C4-2B (cell line): ENCODE data around the gene ZBTB40.

ENCODE experiments used
- H3K27ac ChIP-seq: fragments of 450-650 bp; 2 replicates; pipeline ENCODE4 v1.5.1; 2017
- ZFX ChIP-seq: fragments of 450-650 bp; IDR thresholded peaks from 2 replicates; pipeline ENCODE4 v1.6.1; 2017
- TF ChIP-seq, protein P1 (sequence below): fragments of 450-650 bp; conservative IDR thresholded peaks from 2 replicates; pipeline ENCODE4 v1.5.1; 2017; ENCODE audit warnings: mild to moderate bottlenecking

ZBTB40 gene

DNA sequence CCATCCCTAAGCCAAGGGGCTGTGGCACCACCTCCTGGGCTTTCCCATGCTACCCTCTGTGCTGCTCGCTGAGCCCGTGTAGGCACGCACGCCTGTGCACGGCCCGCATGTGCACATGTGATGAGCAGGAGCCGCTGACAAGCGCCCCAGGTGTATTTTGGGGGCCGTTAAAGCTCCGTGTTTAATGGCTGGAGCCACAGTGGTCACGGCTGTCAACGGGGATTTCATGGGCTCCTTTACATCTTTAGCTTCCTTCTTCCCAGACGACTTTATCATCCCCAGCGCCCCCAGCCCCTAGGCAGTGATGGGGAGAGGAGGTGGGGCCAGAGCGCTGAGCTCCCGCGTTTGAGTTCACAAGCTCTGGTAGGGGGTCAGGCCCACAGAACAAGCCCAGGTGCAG is 99.9 kb downstream of the ZBTB40 start:
- no peak overlapping the region for H3K27ac ChIP-seq
- TF ChIP-seq ZFX, result no peak
- TF ChIP-seq, protein P1, sequence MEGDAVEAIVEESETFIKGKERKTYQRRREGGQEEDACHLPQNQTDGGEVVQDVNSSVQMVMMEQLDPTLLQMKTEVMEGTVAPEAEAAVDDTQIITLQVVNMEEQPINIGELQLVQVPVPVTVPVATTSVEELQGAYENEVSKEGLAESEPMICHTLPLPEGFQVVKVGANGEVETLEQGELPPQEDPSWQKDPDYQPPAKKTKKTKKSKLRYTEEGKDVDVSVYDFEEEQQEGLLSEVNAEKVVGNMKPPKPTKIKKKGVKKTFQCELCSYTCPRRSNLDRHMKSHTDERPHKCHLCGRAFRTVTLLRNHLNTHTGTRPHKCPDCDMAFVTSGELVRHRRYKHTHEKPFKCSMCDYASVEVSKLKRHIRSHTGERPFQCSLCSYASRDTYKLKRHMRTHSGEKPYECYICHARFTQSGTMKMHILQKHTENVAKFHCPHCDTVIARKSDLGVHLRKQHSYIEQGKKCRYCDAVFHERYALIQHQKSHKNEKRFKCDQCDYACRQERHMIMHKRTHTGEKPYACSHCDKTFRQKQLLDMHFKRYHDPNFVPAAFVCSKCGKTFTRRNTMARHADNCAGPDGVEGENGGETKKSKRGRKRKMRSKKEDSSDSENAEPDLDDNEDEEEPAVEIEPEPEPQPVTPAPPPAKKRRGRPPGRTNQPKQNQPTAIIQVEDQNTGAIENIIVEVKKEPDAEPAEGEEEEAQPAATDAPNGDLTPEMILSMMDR, result no peak

DNA sequence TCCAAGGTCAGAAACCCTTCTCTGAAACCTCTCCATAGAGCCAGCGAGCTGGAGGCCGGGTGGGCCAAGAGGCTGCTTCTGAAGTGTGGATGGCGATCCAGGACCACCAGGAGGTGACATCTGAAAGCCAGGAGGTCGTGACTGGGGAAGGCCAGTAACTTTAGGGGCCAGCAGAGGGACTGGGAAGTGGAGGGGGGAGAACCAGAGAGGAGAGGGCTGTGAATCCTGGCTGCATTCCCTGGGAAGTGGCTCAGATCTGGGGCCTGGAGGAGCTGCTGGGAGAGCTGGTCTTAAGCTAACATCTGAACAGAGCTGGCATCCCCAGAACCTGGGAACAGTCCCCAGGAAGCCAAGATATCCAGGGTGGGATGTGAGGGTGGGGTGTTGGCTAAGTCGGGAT is 100.4 kb downstream of the ZBTB40 start:
- TF ChIP-seq ZFX, result no peak
- TF ChIP-seq, protein P1, result no peak
- H3K27ac ChIP-seq, result no peak overlapping the region

DNA sequence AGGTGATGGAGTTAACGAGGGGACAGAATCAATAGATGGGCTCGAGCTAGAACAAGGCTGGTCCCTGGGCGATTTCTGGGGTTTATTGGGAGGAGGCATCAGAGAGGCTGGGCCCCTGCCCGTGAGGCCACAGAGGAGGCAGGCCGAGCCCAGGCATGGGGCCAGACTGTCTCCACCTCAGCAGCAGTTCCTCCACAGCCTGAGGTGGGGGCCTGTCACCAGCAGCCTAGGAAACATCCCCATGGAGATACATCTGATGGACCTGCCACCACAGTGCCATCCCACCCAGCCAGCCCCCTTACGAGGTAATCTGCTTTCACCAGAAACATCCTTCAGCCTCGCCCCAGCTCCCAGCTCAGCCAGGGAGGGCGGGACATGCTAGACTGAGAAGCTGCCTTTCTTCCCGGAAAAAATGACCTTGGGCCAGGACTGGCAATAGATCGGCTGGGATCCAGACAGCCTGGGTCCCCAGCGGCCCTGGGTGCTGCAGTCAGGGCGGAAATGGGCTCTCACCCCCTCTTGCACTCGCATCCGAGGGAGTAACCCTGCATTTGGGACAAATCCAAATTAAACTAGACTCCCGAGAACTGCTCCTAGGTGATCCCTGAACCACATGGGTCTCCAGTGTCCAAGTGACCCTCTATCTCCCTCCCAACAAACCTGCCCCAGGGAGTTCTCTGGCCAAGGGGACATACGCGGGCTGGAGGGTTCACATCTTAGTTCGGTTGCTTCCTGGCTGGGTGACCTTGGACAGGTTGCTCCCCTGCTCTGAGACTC is 101.6 kb downstream of the ZBTB40 start:
- no peak for TF ChIP-seq ZFX
- TF ChIP-seq, protein P1, result no peak

DNA sequence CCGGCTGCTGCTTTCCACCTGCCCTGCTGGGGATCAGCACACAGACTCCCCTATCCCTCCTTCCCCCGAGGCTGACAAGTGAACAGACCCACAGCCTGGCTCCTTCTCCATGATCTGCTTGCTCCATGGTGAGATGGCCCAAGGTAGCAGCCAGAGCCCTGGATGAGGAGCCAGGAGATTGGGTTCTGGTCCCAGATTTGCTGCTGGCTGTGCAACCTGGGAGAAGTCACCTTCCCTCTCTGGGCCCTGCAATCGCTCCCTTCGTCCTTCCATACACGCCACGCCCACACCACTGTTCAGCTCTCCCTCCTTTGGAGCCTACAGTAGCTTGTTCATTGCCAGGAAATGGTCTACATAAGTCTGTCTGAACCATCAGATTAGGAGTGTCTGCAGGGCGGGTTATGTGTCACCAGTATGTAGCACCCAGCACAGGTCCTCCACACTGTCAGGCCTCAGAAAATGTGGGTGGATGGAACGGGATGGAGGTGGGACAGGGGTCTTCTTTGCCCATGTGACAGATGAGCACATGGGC is 102.4 kb downstream of the ZBTB40 start:
- no peak overlapping the region for H3K27ac ChIP-seq
- TF ChIP-seq, protein P1, result no peak
- TF ChIP-seq ZFX, result no peak

More for the DNA sequence above, 101.6 kb downstream of the ZBTB40 start:
- H3K27ac ChIP-seq, result no peak overlapping the region

DNA sequence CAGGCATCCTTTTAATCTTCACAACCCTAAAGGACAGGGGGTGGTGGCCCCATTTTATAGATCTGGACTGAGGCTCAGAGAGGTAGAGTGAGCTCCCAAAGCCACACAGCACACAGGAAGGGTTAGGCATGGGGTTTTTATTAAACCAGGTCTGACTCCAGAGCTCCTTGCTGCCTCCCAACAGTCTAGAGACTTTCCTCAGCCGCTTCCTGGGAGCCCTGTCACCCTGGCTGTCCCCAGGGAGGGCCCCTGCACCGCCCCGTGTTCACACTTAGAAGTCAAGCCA is 103.7 kb downstream of the ZBTB40 start:
- no peak for TF ChIP-seq ZFX
- TF ChIP-seq, protein P1, result no peak
- no peak overlapping the region for H3K27ac ChIP-seq

DNA sequence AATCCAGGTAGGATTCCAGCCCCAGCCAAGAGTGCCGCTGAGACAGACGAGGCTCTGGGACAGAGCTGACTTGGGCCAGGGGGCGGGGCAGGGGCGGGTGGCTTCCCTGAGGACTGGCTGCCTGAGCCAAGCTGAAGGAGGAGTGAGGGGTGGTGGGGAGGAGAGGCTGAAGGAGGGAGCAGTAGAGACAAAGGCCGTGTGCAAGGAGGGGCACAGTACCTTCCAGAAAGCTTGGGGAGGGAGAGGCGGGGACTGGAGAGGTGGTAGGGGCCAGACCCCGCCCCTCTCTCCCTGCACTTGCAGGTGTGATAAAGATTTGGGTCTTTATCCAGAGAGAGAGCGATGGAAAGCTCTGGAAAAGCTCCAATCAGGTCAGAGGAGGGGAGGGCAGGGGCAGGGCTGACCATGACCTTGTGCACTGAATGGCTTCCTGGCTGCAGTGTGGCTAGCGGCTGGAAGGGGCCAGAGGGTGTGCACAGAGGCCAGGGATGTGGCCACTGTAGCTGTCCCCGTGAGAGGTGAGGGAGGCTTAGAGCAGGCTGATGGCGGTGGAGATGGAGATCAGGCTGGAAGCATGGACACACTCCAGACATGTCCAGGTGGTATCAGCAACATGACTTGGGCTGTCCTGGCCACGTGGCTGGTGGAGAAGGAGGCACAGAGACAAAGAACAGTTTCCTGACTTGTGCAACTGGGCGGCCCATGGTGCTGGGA is 104.9 kb downstream of the ZBTB40 start:
- TF ChIP-seq ZFX, result no peak
- TF ChIP-seq, protein P1, result no peak
- H3K27ac ChIP-seq, result no peak overlapping the region

DNA sequence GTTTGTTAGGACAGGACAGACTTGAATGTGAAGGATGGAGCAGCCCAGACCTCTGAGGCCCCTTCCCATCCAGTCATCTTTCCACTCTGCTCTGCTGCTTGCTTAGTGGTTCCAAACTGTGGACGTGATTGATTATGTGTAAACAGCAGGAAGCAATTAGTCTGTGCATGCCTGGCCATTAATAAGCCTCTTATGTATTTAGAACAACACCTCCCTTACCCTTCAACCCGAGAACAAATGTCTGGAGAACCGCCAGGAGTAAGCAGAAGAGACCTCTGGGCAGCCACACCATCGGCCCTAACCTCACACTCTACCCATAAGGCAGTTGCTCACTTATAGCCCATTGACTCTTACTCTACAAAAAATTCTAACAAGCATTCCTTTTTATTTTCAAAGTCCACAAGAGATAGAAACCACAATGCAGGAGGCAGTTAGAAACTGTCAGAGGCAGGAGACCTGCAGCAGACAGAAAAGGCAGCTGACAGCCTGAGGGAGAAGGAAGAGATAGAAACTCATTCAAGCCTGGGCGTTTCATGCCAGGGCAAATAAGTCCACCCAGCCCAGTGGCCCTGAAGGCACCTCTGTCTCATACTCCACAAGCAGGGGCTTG is 105.8 kb downstream of the ZBTB40 start:
- no peak overlapping the region for H3K27ac ChIP-seq
- TF ChIP-seq, protein P1, result no peak
- TF ChIP-seq ZFX, result no peak
